CD8-positive, alpha-beta memory T cell (primary cell): Measurements from ENCODE around the gene RNF150. TPM values are rescaled to one million over a fixed set of nuclear protein-coding genes. Genes with fewer than 3 reads are reported as not detected.

Source experiments
- CTCF ChIA-PET: fragments of 350-600 bp; sonication (Branson Sonifier 250); formaldehyde crosslinking; loops from one replicate; lab custom pipeline; 2021; ENCODE audit warnings: antibody characterized with exemption; lab: Charles Lee
- POLR2A ChIA-PET: fragments of 350-600 bp; sonication (Branson Sonifier 250); formaldehyde crosslinking; loops from one replicate; lab custom pipeline; 2021; ENCODE audit warnings: antibody characterized with exemption; lab: Charles Lee
- DNase-seq, 5 donors: peaks; one replicate each; pipeline versions ENCODE4 v3.0.0 to v3.0.0-alpha.2; 2020 to 2022; ENCODE audit warnings: mixed read lengths in 1 of 5
- H3K27ac ChIP-seq: one replicate; pipeline ENCODE4 v1.7.0; 2013; ENCODE audit warnings: low read depth, mild to moderate bottlenecking, low read length, moderate library complexity
- H3K27me3 ChIP-seq: 2 replicates; pipeline ENCODE4 v1.7.0; 2013; ENCODE audit warnings: low read length, mild to moderate bottlenecking; ENCODE audit not compliant: insufficient read depth, poor library complexity, severe bottlenecking
- H3K36me3 ChIP-seq: 2 replicates; pipeline ENCODE4 v1.7.0; 2013; ENCODE audit warnings: mild to moderate bottlenecking, low read length, moderate library complexity; ENCODE audit not compliant: insufficient read depth
- H3K4me1 ChIP-seq: 2 replicates; pipeline ENCODE4 v1.7.0; 2013; ENCODE audit warnings: mild to moderate bottlenecking, low read length, moderate library complexity; ENCODE audit not compliant: insufficient read depth
- H3K4me3 ChIP-seq: 2 replicates; pipeline ENCODE4 v1.7.0; 2013; ENCODE audit warnings: mild to moderate bottlenecking, low read length
- H3K9me3 ChIP-seq: 2 replicates; pipeline ENCODE4 v1.7.0; 2013; ENCODE audit warnings: mild to moderate bottlenecking, low read length
- H3K27ac Mint-ChIP-seq, 8 donors: one replicate each; pipeline ENCODE4 v1.8.0; 2020 to 2021; ENCODE audit warnings: mixed read lengths in 8 of 8, mild to moderate bottlenecking in 6 of 8, inconsistent platforms in 3 of 8, moderate library complexity in 3 of 8
- H3K27me3 Mint-ChIP-seq, 2 donors: one replicate each; pipeline ENCODE4 v1.8.0; 2020 to 2021; ENCODE audit warnings: mixed read lengths in 2 of 2, mild to moderate bottlenecking in 1 of 2, moderate library complexity in 1 of 2
- H3K36me3 Mint-ChIP-seq, 3 donors: one replicate each; pipeline ENCODE4 v1.8.0; 2020 to 2021; ENCODE audit warnings: mixed read lengths in 3 of 3, inconsistent platforms in 1 of 3, mild to moderate bottlenecking in 1 of 3
- H3K4me1 Mint-ChIP-seq, 3 donors: one replicate each; pipeline ENCODE4 v1.8.0; 2020 to 2021; ENCODE audit warnings: mixed read lengths in 3 of 3, inconsistent platforms in 1 of 3, mild to moderate bottlenecking in 1 of 3
- H3K4me3 Mint-ChIP-seq, 7 donors: one replicate each; pipeline ENCODE4 v1.8.0; 2020 to 2021; ENCODE audit warnings: mixed read lengths in 7 of 7, mild to moderate bottlenecking in 6 of 7, moderate library complexity in 4 of 7, inconsistent platforms in 2 of 7
- H3K9me3 Mint-ChIP-seq, 5 donors: one replicate each; pipeline ENCODE4 v1.8.0; 2020 to 2022; ENCODE audit warnings: mixed read lengths in 5 of 5, mild to moderate bottlenecking in 3 of 5, moderate library complexity in 2 of 5, inconsistent platforms in 1 of 5
- polyA plus RNA-seq: library from polyadenylated mRNA; unstranded; fragments of 300-500 nt; fragmentation: Illumina TruSeq; gene quantifications from one replicate; pipeline ENCODE4 v1.2.3, GENCODE V29; 2021
- total RNA-seq, 2 experiments: library from RNA; stranded (reverse); gene quantifications; one replicate each; pipeline ENCODE4 v1.2.3, GENCODE V29; 2021

RNF150 gene
- total and polyA plus RNA-seq, 3 experiments from 2014 or later, result not detected

DNA sequence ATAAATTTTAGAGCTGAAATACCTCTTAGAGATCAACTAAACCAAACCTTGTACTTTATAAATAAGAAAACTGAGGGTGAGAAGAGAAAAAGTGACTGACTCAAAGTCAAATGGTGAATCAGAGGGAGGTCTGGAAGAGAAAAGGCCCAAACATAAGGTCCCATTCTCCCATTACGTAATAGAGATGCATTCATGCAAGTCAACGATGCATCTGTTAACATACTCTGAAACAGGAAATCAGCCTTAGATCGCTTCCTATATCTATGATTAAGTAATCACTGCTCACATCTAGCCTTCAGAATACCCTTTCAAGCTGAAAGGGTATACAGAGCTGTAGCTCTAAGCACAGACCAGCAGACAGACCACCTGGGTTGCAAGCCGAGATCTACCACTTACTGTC lies 6.5 kb downstream of the RNF150 start:
- H3K27me3 Mint-ChIP-seq, result peaks cover 13 to 45% of the 10 kb centered on the region in 2 donors
- H3K36me3 Mint-ChIP-seq, result no peaks in the 10 kb centered on the region
- Histone ChIP-seq H3K4me3 (no peak overlapping the region), H3K36me3 (no peaks in the 10 kb centered on the region), H3K27ac (no peak overlapping the region), H3K4me1 (no peaks in the 10 kb centered on the region), H3K9me3 (no peaks in the 10 kb centered on the region), H3K27me3 (no peaks in the 10 kb centered on the region)
- H3K9me3 Mint-ChIP-seq, result peaks cover 0 to 5% (median 0%) of the 10 kb centered on the region in 5 donors
- ChIA-PET CTCF (no interaction called here), POLR2A (no interaction called here)
- no peak overlapping the region for H3K4me3 Mint-ChIP-seq
- H3K4me1 Mint-ChIP-seq, result peaks cover 0 to 1% (median under 1%) of the 10 kb centered on the region in 3 donors
- peak overlapping the region in 1 of 8 donors; percentile 12 for H3K27ac Mint-ChIP-seq
- no peak for DNase-seq

GRCh38 chr4:141124224-141124623 lies 9.0 kb downstream of the RNF150 start:
- no peaks in the 10 kb centered on the region for H3K9me3 ChIP-seq
- H3K36me3 ChIP-seq, result no peaks in the 10 kb centered on the region
- DNase-seq, result no peak
- POLR2A ChIA-PET, result no interaction called here
- H3K9me3 Mint-ChIP-seq, result peaks cover 0 to 5% (median under 1%) of the 10 kb centered on the region in 5 donors
- H3K27ac ChIP-seq, result no peak overlapping the region
- no peaks in the 10 kb centered on the region for H3K36me3 Mint-ChIP-seq
- no peak overlapping the region for H3K27ac Mint-ChIP-seq
- no peaks in the 10 kb centered on the region for H3K4me1 Mint-ChIP-seq
- H3K27me3 ChIP-seq, result no peaks in the 10 kb centered on the region
- H3K4me1 ChIP-seq, result no peaks in the 10 kb centered on the region
- peaks cover 9 to 23% of the 10 kb centered on the region in 2 donors for H3K27me3 Mint-ChIP-seq
- H3K4me3 Mint-ChIP-seq, result no peak overlapping the region
- CTCF ChIA-PET, result no interaction called here
- H3K4me3 ChIP-seq, result no peak overlapping the region

GRCh38 chr4:141121768-141122454 lies 11.4 kb downstream of the RNF150 start:
- POLR2A ChIA-PET, result no interaction called here

DNA sequence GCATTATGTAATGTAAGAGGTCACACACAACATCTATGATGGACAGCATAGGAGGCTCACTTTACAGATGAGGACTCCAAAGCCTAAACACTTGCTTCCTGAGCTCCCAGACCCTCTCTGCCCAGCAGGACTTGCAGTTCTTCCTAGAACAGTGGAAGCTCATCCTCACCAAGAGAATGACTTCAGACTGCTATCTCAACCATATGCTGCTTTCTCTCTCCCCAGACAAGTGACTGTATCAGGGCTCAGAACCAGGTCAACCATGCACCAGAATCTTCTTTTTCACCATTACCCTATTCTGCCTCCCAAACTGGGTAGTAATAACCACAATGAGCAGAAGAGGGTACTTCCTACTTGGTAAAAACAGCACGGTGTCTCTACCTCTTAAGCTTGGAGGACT lies 12.2 kb downstream of the RNF150 start:
- H3K4me1 ChIP-seq, result no peaks in the 10 kb centered on the region
- peaks cover 0 to 4% (median 2%) of the 10 kb centered on the region in 5 donors for H3K9me3 Mint-ChIP-seq
- no peaks in the 10 kb centered on the region for H3K27me3 ChIP-seq
- H3K4me1 Mint-ChIP-seq, result no peaks in the 10 kb centered on the region
- H3K27me3 Mint-ChIP-seq, result peaks cover 3 to 6% of the 10 kb centered on the region in 2 donors
- no peak overlapping the region for H3K27ac ChIP-seq
- no peaks in the 10 kb centered on the region for H3K36me3 Mint-ChIP-seq
- no peak for DNase-seq
- H3K9me3 ChIP-seq, result no peaks in the 10 kb centered on the region
- no peak overlapping the region for H3K4me3 ChIP-seq
- POLR2A ChIA-PET, result no interaction called here
- H3K4me3 Mint-ChIP-seq, result no peak overlapping the region
- H3K36me3 ChIP-seq, result no peaks in the 10 kb centered on the region
- no peak overlapping the region for H3K27ac Mint-ChIP-seq
- CTCF ChIA-PET, result no interaction called here

More at GRCh38 chr4:141121768-141122454, 11.4 kb downstream of the RNF150 start:
- DNase-seq, result no peak
- Histone ChIP-seq H3K4me3 (no peak overlapping the region), H3K27ac (no peak overlapping the region), H3K4me1 (no peaks in the 10 kb centered on the region), H3K36me3 (no peaks in the 10 kb centered on the region), H3K9me3 (no peaks in the 10 kb centered on the region), H3K27me3 (no peaks in the 10 kb centered on the region)
- CTCF ChIA-PET, result no interaction called here
- H3K27me3 Mint-ChIP-seq, result peaks cover 3 to 9% of the 10 kb centered on the region in 2 donors
- no peak overlapping the region for H3K4me3 Mint-ChIP-seq
- H3K9me3 Mint-ChIP-seq, result peaks cover 0 to 4% (median 2%) of the 10 kb centered on the region in 5 donors
- H3K27ac Mint-ChIP-seq, result no peak overlapping the region
- no peaks in the 10 kb centered on the region for H3K36me3 Mint-ChIP-seq
- H3K4me1 Mint-ChIP-seq, result no peaks in the 10 kb centered on the region

GRCh38 chr4:141120036-141120593 lies 13.2 kb downstream of the RNF150 start:
- no peaks in the 10 kb centered on the region for H3K36me3 Mint-ChIP-seq
- POLR2A ChIA-PET, result no interaction called here
- no peak overlapping the region for H3K27ac Mint-ChIP-seq
- no peak overlapping the region for H3K27ac ChIP-seq
- CTCF ChIA-PET, result no interaction called here
- no peaks in the 10 kb centered on the region for H3K4me1 Mint-ChIP-seq
- no peak overlapping the region for H3K4me3 Mint-ChIP-seq
- H3K9me3 ChIP-seq, result no peaks in the 10 kb centered on the region
- no peak for DNase-seq
- peaks cover 0 to 7% (median 2%) of the 10 kb centered on the region in 5 donors for H3K9me3 Mint-ChIP-seq
- no peaks in the 10 kb centered on the region for H3K4me1 ChIP-seq
- H3K4me3 ChIP-seq, result no peak overlapping the region
- peaks cover 0 to 3% of the 10 kb centered on the region in 2 donors for H3K27me3 Mint-ChIP-seq
- no peaks in the 10 kb centered on the region for H3K27me3 ChIP-seq
- H3K36me3 ChIP-seq, result no peaks in the 10 kb centered on the region

GRCh38 chr4:141119071-141119470 lies 14.2 kb downstream of the RNF150 start:
- H3K36me3 ChIP-seq, result no peaks in the 10 kb centered on the region
- DNase-seq, result no peak
- H3K27me3 ChIP-seq, result no peaks in the 10 kb centered on the region
- Mint-ChIP-seq H3K9me3 (peaks cover 0 to 7% (median 3%) of the 10 kb centered on the region in 5 donors), H3K27ac (no peak overlapping the region), H3K4me1 (no peaks in the 10 kb centered on the region), H3K4me3 (no peak overlapping the region), H3K27me3 (peaks cover 0 to 2% of the 10 kb centered on the region in 2 donors), H3K36me3 (no peaks in the 10 kb centered on the region)
- no peaks in the 10 kb centered on the region for H3K9me3 ChIP-seq
- ChIA-PET POLR2A (no interaction called here), CTCF (no interaction called here)
- H3K27ac ChIP-seq, result no peak overlapping the region
- H3K4me3 ChIP-seq, result no peak overlapping the region
- no peaks in the 10 kb centered on the region for H3K4me1 ChIP-seq

GRCh38 chr4:141118381-141118780 lies 14.9 kb downstream of the RNF150 start:
- H3K4me1 Mint-ChIP-seq, result no peaks in the 10 kb centered on the region
- H3K4me3 Mint-ChIP-seq, result no peak overlapping the region
- peaks cover 0 to 4% (median 0%) of the 10 kb centered on the region in 3 donors for H3K36me3 Mint-ChIP-seq
- no peaks in the 10 kb centered on the region for H3K9me3 ChIP-seq
- peaks cover 2 to 4% of the 10 kb centered on the region in 2 donors for H3K27me3 Mint-ChIP-seq
- H3K36me3 ChIP-seq, result no peaks in the 10 kb centered on the region
- H3K9me3 Mint-ChIP-seq, result peaks cover 0 to 9% (median 6%) of the 10 kb centered on the region in 5 donors
- ChIA-PET CTCF (no interaction called here), POLR2A (no interaction called here)
- DNase-seq, result no peak
- no peak overlapping the region for H3K27ac ChIP-seq
- H3K27ac Mint-ChIP-seq, result no peak overlapping the region
- H3K4me3 ChIP-seq, result no peak overlapping the region
- no peaks in the 10 kb centered on the region for H3K4me1 ChIP-seq
- H3K27me3 ChIP-seq, result no peaks in the 10 kb centered on the region

DNA sequence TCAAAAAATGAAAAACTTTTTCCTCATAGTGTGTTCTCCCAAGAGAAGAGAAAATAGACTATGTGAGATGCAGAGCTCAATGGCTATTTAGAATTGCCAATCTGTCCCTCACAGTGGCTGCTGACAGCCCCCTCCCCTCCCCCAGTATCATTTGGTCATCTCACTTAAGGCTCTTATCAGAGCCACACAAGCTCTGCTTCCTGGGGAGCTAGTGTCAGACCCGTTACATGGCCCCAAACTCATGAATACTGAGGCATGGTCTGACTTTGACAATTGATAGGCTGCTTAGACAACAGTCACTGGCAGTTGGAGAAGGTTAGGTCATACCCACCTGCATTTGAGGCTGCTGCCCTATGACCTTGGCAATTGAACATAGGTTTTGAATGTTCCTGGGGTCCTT lies 15.3 kb downstream of the RNF150 start:
- Histone ChIP-seq H3K4me3 (no peak overlapping the region), H3K4me1 (no peaks in the 10 kb centered on the region), H3K36me3 (no peaks in the 10 kb centered on the region), H3K27ac (no peak overlapping the region), H3K27me3 (no peaks in the 10 kb centered on the region), H3K9me3 (no peaks in the 10 kb centered on the region)
- H3K9me3 Mint-ChIP-seq, result peaks cover 0 to 9% (median 7%) of the 10 kb centered on the region in 5 donors
- no peak for DNase-seq
- H3K4me1 Mint-ChIP-seq, result no peaks in the 10 kb centered on the region
- CTCF ChIA-PET, result no interaction called here
- POLR2A ChIA-PET, result no interaction called here
- H3K4me3 Mint-ChIP-seq, result no peak overlapping the region
- peaks cover 0 to 4% (median 0%) of the 10 kb centered on the region in 3 donors for H3K36me3 Mint-ChIP-seq
- peaks cover 2 to 4% of the 10 kb centered on the region in 2 donors for H3K27me3 Mint-ChIP-seq
- H3K27ac Mint-ChIP-seq, result no peak overlapping the region
